ENCODE data around the gene MGST3.
A peak's percentile ranks its signal among the peaks of the same experiment; 100 is the strongest.

MGST3 gene

GRCh38 chr1:165697491-165697880, 66.5 kb downstream of the MGST3 start:
- Histone ChIP-seq H4K8ac (ENCODE audit: low read length) (no peak overlapping the region), H3K36me3 (ENCODE audit: control insufficient read depth in 1 of 2, insufficient read depth in 2 of 2, low read depth in 1 of 2, low read length in 2 of 2) (peaks cover 0 to 3% of the 10 kb centered on the region in 2 experiments), H2BK5ac (ENCODE audit: low read depth, low read length, poor library complexity, severe bottlenecking) (no peak overlapping the region), H3K27ac (ENCODE audit: low read length, poor library complexity, severe bottlenecking) (no peak overlapping the region), H3K4me1 (ENCODE audit: control insufficient read depth, insufficient read depth, low read depth, low read length) (peaks cover 1% of the 10 kb centered on the region), H3K79me1 (replicated peaks; ENCODE audit: low read length, poor library complexity, severe bottlenecking) (peaks cover 2% of the 10 kb centered on the region), H2AFZ (ENCODE audit: low read depth, low read length) (no peak overlapping the region), H2AK5ac (ENCODE audit: low read length, severe bottlenecking) (no peak overlapping the region), H3K18ac (ENCODE audit: low read depth in 1 of 2, low read length in 2 of 2) (no peak overlapping the region), H2BK12ac (ENCODE audit: low read length in 2 of 2) (no peak overlapping the region), H4K91ac (ENCODE audit: low read length) (no peak overlapping the region), H3K27me3 (ENCODE audit: control insufficient read depth in 1 of 2, insufficient read depth in 1 of 2, low read length in 2 of 2) (peaks cover 0 to 6% of the 10 kb centered on the region in 2 experiments), H3K14ac (ENCODE audit: low read length in 2 of 2) (no peak overlapping the region), H3K4me2 (ENCODE audit: low read length, poor library complexity, severe bottlenecking) (peak overlapping the region; percentile 46), H3K9me3 (ENCODE audit: control insufficient read depth, low read length) (no peaks in the 10 kb centered on the region), H2BK15ac (ENCODE audit: low read depth, poor library complexity, severe bottlenecking) (no peak overlapping the region), H3K23ac (ENCODE audit: low read length in 2 of 2) (no peak overlapping the region), H3K4me3 (ENCODE audit: insufficient read depth in 1 of 2, low read depth in 1 of 2, low read length in 2 of 2) (peak overlapping the region; percentile 66 to 99), H3K9ac (ENCODE audit: low read length) (peak overlapping the region; percentile 97), H3K4ac (ENCODE audit: low read depth in 1 of 2, low read length in 2 of 2) (no peak overlapping the region), H2BK120ac (ENCODE audit: low read depth, low read length) (no peak overlapping the region)
- 62% methylated on average over 7 of the region's 8 CpGs for WGBS
- peak; percentile 40 for DNase-seq

DNA sequence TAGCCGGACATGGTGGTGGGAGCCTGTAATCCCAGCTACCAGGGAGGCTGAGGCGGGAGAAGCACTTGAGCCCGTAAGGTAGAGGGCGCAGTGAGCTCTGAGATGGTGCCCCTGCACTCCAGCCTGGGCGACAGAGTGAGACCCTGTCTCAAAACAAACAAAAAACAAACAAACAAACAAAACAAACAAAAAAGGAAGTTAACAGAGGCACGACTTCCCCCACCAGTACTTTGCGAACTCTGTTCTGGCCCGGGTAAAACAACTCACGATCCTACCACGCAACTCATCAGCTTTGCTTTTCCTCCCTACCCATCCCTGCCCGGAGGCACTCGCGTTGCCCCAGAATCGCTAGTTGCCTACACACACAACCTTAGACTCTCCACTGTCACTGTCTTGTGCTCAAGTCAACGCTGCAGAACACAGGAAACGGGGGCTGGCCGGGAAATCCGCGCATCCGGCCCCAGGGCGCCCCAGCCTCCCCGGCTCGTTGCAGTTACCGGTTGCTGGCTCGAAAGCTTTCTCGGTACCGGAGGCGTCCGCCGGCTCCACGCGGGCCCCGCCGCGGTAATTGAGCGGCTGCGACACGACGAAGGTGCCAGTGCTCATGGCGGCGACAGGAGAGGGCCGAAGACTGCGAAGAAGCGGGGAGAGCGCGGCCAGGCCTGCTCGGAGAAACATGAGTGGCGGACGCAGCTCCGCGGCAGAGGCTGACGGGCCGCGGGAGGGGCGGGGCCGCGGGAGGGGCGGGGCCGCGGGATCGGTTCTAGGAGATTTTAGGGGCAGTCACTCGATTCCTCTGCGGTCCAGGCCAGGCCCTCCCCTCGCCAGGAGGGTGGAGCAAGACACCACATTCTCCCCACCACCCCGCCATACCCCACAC, 67.1 kb downstream of the MGST3 start, which contains the start of gene ALDH9A1:
TSS of gene ALDH9A1 (minus strand) at position 682 of the 880 bp plus-strand sequence. CDS start at position 678, 4 bp downstream.
- Histone ChIP-seq H2BK120ac (ENCODE audit: low read depth, low read length) (peak within 1 kb of the TSS; percentile 82), H2BK15ac (ENCODE audit: low read depth, poor library complexity, severe bottlenecking) (peak within 1 kb of the TSS; percentile 95), H3K27ac (ENCODE audit: low read length, poor library complexity, severe bottlenecking) (peak within 1 kb of the TSS; percentile 80), H2BK12ac (ENCODE audit: low read length in 2 of 2) (peak within 1 kb of the TSS in 1 of 2 experiments; percentile 39), H2AFZ (ENCODE audit: low read depth, low read length) (peak within 1 kb of the TSS; percentile 93), H3K36me3 (ENCODE audit: control insufficient read depth in 1 of 2, insufficient read depth in 2 of 2, low read depth in 1 of 2, low read length in 2 of 2) (peaks cover 0 to 3% of the 10 kb centered on the region in 2 experiments), H2AK5ac (ENCODE audit: low read length, severe bottlenecking) (no peak within 1 kb of the TSS), H4K91ac (ENCODE audit: low read length) (peak within 1 kb of the TSS; percentile 94), H2BK5ac (ENCODE audit: low read depth, low read length, poor library complexity, severe bottlenecking) (peak within 1 kb of the TSS; percentile 59), H3K9ac (ENCODE audit: low read length) (peak within 1 kb of the TSS; percentile 97), H3K4ac (ENCODE audit: low read depth in 1 of 2, low read length in 2 of 2) (peak within 1 kb of the TSS; percentile 5 to 84), H3K14ac (ENCODE audit: low read length in 2 of 2) (peak within 1 kb of the TSS in 1 of 2 experiments; percentile 92), H4K8ac (ENCODE audit: low read length) (peak within 1 kb of the TSS; percentile 91), H3K27me3 (ENCODE audit: control insufficient read depth in 1 of 2, insufficient read depth in 1 of 2, low read length in 2 of 2) (peaks cover 0 to 6% of the 10 kb centered on the region in 2 experiments), H3K4me2 (ENCODE audit: low read length, poor library complexity, severe bottlenecking) (peak within 1 kb of the TSS; percentile 51), H3K9me3 (ENCODE audit: control insufficient read depth, low read length) (no peaks in the 10 kb centered on the region), H3K18ac (ENCODE audit: low read depth in 1 of 2, low read length in 2 of 2) (peak within 1 kb of the TSS; percentile 97 to 99), H3K4me1 (ENCODE audit: control insufficient read depth, insufficient read depth, low read depth, low read length) (peaks cover 1% of the 10 kb centered on the region), H3K23ac (ENCODE audit: low read length in 2 of 2) (peak within 1 kb of the TSS in 1 of 2 experiments; percentile 46), H3K79me1 (replicated peaks; ENCODE audit: low read length, poor library complexity, severe bottlenecking) (peaks cover 2% of the 10 kb centered on the region), H3K4me3 (ENCODE audit: insufficient read depth in 1 of 2, low read depth in 1 of 2, low read length in 2 of 2) (peak within 1 kb of the TSS; percentile 66 to 99)
- DNase-seq = peak; percentile 84
- WGBS = under 1% methylated on average over 64 of the region's 65 CpGs

- WGBS = 6% methylated on average over 6 of the region's 7 CpGs
- peaks cover 0 to 6% of the 10 kb centered on the region in 2 experiments for H3K27me3 ChIP-seq (ENCODE audit: control insufficient read depth in 1 of 2, insufficient read depth in 1 of 2, low read length in 2 of 2)
Observed at GRCh38 chr1:165698761-165699052, 67.7 kb downstream of the MGST3 start.

GRCh38 chr1:165699577-165699976, 68.5 kb downstream of the MGST3 start:
- Histone ChIP-seq H2BK5ac (ENCODE audit: low read depth, low read length, poor library complexity, severe bottlenecking) (no peak overlapping the region), H3K4ac (ENCODE audit: low read depth in 1 of 2, low read length in 2 of 2) (no peak overlapping the region), H2BK120ac (ENCODE audit: low read depth, low read length) (no peak overlapping the region), H3K4me1 (ENCODE audit: control insufficient read depth, insufficient read depth, low read depth, low read length) (peaks cover 1% of the 10 kb centered on the region), H2BK12ac (ENCODE audit: low read length in 2 of 2) (no peak overlapping the region), H4K91ac (ENCODE audit: low read length) (no peak overlapping the region), H2AK5ac (ENCODE audit: low read length, severe bottlenecking) (no peak overlapping the region), H3K4me2 (ENCODE audit: low read length, poor library complexity, severe bottlenecking) (no peak overlapping the region), H3K36me3 (ENCODE audit: control insufficient read depth in 1 of 2, insufficient read depth in 2 of 2, low read depth in 1 of 2, low read length in 2 of 2) (no peaks in the 10 kb centered on the region), H2BK15ac (ENCODE audit: low read depth, poor library complexity, severe bottlenecking) (no peak overlapping the region), H3K79me1 (replicated peaks; ENCODE audit: low read length, poor library complexity, severe bottlenecking) (peaks cover 2% of the 10 kb centered on the region), H3K27ac (ENCODE audit: low read length, poor library complexity, severe bottlenecking) (no peak overlapping the region), H3K9ac (ENCODE audit: low read length) (no peak overlapping the region), H3K4me3 (ENCODE audit: insufficient read depth in 1 of 2, low read depth in 1 of 2, low read length in 2 of 2) (no peak overlapping the region), H3K18ac (ENCODE audit: low read depth in 1 of 2, low read length in 2 of 2) (no peak overlapping the region), H3K14ac (ENCODE audit: low read length in 2 of 2) (no peak overlapping the region), H3K9me3 (ENCODE audit: control insufficient read depth, low read length) (no peaks in the 10 kb centered on the region), H2AFZ (ENCODE audit: low read depth, low read length) (no peak overlapping the region), H3K27me3 (ENCODE audit: control insufficient read depth in 1 of 2, insufficient read depth in 1 of 2, low read length in 2 of 2) (peaks cover 0 to 6% of the 10 kb centered on the region in 2 experiments), H4K8ac (ENCODE audit: low read length) (no peak overlapping the region), H3K23ac (ENCODE audit: low read length in 2 of 2) (no peak overlapping the region)
- DNase-seq = no peak
- WGBS = 76% methylated on average over 1 of the region's 3 CpGs

More at GRCh38 chr1:165698761-165699052, 67.7 kb downstream of the MGST3 start:
- no peak overlapping the region for H3K4ac ChIP-seq (ENCODE audit: low read depth in 1 of 2, low read length in 2 of 2)
- H2AK5ac ChIP-seq (ENCODE audit: low read length, severe bottlenecking) = no peak overlapping the region
- no peak overlapping the region for H2BK12ac ChIP-seq (ENCODE audit: low read length in 2 of 2)
- peak overlapping the region; percentile 51 for H3K4me2 ChIP-seq (ENCODE audit: low read length, poor library complexity, severe bottlenecking)
- H3K23ac ChIP-seq (ENCODE audit: low read length in 2 of 2) = no peak overlapping the region
- H3K27ac ChIP-seq (ENCODE audit: low read length, poor library complexity, severe bottlenecking) = peak overlapping the region; percentile 60
- H3K4me3 ChIP-seq (ENCODE audit: insufficient read depth in 1 of 2, low read depth in 1 of 2, low read length in 2 of 2) = peak overlapping the region; percentile 42 to 99
- no peaks in the 10 kb centered on the region for H3K9me3 ChIP-seq (ENCODE audit: control insufficient read depth, low read length)
- no peak for DNase-seq
- no peak overlapping the region for H2BK120ac ChIP-seq (ENCODE audit: low read depth, low read length)
- no peak overlapping the region for H2BK5ac ChIP-seq (ENCODE audit: low read depth, low read length, poor library complexity, severe bottlenecking)
- no peak overlapping the region for H2BK15ac ChIP-seq (ENCODE audit: low read depth, poor library complexity, severe bottlenecking)
- H3K18ac ChIP-seq (ENCODE audit: low read depth in 1 of 2, low read length in 2 of 2) = peak overlapping the region in 1 of 2 experiments; percentile 11
- H4K91ac ChIP-seq (ENCODE audit: low read length) = no peak overlapping the region
- peaks cover 0 to 3% of the 10 kb centered on the region in 2 experiments for H3K36me3 ChIP-seq (ENCODE audit: control insufficient read depth in 1 of 2, insufficient read depth in 2 of 2, low read depth in 1 of 2, low read length in 2 of 2)
- H2AFZ ChIP-seq (ENCODE audit: low read depth, low read length) = peak overlapping the region; percentile 60
- no peak overlapping the region for H4K8ac ChIP-seq (ENCODE audit: low read length)
- no peak overlapping the region for H3K14ac ChIP-seq (ENCODE audit: low read length in 2 of 2)
- peak overlapping the region; percentile 97 for H3K9ac ChIP-seq (ENCODE audit: low read length)
- peaks cover 1% of the 10 kb centered on the region for H3K4me1 ChIP-seq (ENCODE audit: control insufficient read depth, insufficient read depth, low read depth, low read length)
- peaks cover 2% of the 10 kb centered on the region for H3K79me1 ChIP-seq (replicated peaks; ENCODE audit: low read length, poor library complexity, severe bottlenecking)
